ENCODE results near the gene VSTM4.

VSTM4 gene

GRCh38 chr10:49115015-49115795, at the start of gene VSTM4:
Gene VSTM4, minus strand, starts transcription at chr10:49115522. Its CDS starts 37 bp downstream, at chr10:49115485.
- TF ChIP-seq CTCF (IDR thresholded peaks at IDR 0.05; ENCODE audit: insufficient read depth, low read depth, low read length, missing control alignments) = no peak
- DNase-seq (ENCODE audit: low read depth) = no peak
- no peak within 1 kb of the TSS for H3K4me3 ChIP-seq (ENCODE audit: low read length)

GRCh38 chr10:49164559-49165188, 49.4 kb upstream of the VSTM4 start:
- DNase-seq (ENCODE audit: low read depth) = no peak
- H3K4me3 ChIP-seq (ENCODE audit: low read length) = no peak overlapping the region
- TF ChIP-seq CTCF (IDR thresholded peaks at IDR 0.05; ENCODE audit: insufficient read depth, low read depth, low read length, missing control alignments) = peak; percentile 34

- no peak overlapping the region for H3K4me3 ChIP-seq (ENCODE audit: low read length)
- no peak for TF ChIP-seq CTCF (IDR thresholded peaks at IDR 0.05; ENCODE audit: insufficient read depth, low read depth, low read length, missing control alignments)
- DNase-seq (ENCODE audit: low read depth) = no peak
Observed at GRCh38 chr10:49163741-49164140, 48.4 kb upstream of the VSTM4 start.

- no peak for DNase-seq (ENCODE audit: low read depth)
- H3K4me3 ChIP-seq (ENCODE audit: low read length) = no peak overlapping the region
- no peak for TF ChIP-seq CTCF (IDR thresholded peaks at IDR 0.05; ENCODE audit: insufficient read depth, low read depth, low read length, missing control alignments)
Observed at GRCh38 chr10:49162761-49163310, 47.5 kb upstream of the VSTM4 start.

- no peak for DNase-seq (ENCODE audit: low read depth)
- no peak for TF ChIP-seq CTCF (IDR thresholded peaks at IDR 0.05; ENCODE audit: insufficient read depth, low read depth, low read length, missing control alignments)
- H3K4me3 ChIP-seq (ENCODE audit: low read length) = no peak overlapping the region
Observed at GRCh38 chr10:49162063-49162462, 46.7 kb upstream of the VSTM4 start.

- H3K4me3 ChIP-seq (ENCODE audit: low read length) = no peak overlapping the region
- DNase-seq (ENCODE audit: low read depth) = peak; percentile 33
- peak; percentile 34 for TF ChIP-seq CTCF (IDR thresholded peaks at IDR 0.05; ENCODE audit: insufficient read depth, low read depth, low read length, missing control alignments)
Observed at GRCh38 chr10:49161411-49161997, 46.2 kb upstream of the VSTM4 start.
